Muscle of leg (tissue), 11 donors: Measurements from ENCODE around the gene SUSD1. TPM values are rescaled to one million over a fixed set of nuclear protein-coding genes. Genes with fewer than 3 reads are reported as not detected.
A peak's percentile ranks its signal among the peaks of the same experiment; 100 is the strongest.

ENCODE experiments used
- DNase-seq: peaks from one replicate; pipeline ENCODE4 v3.0.0; 2013
- H3K27ac ChIP-seq: one replicate; pipeline ENCODE4 v1.5.1; 2013; ENCODE audit warnings: mild to moderate bottlenecking, low read length, control low read depth
- H3K27me3 ChIP-seq: one replicate; pipeline ENCODE4 v1.6.1; 2013; ENCODE audit warnings: low read length; ENCODE audit not compliant: control insufficient read depth, insufficient read depth
- H3K36me3 ChIP-seq: one replicate; pipeline ENCODE4 v1.6.1; 2013; ENCODE audit warnings: low read length; ENCODE audit not compliant: control insufficient read depth, insufficient read depth
- H3K4me1 ChIP-seq: one replicate; pipeline ENCODE4 v1.6.1; 2013; ENCODE audit warnings: low read length; ENCODE audit not compliant: control insufficient read depth, insufficient read depth
- H3K4me3 ChIP-seq: one replicate; pipeline ENCODE4 v1.5.1; 2013; ENCODE audit warnings: low read length, control low read depth
- H3K9me3 ChIP-seq: replicated peaks from 2 replicates; pipeline ENCODE4 v1.6.1; 2013; ENCODE audit warnings: low read depth, low read length; ENCODE audit not compliant: control insufficient read depth
- WGBS: methylation state at CpG from one replicate; pipeline ENCODE4 v1.1.5; 2013; ENCODE audit warnings: missing lambda C conversion rate; ENCODE audit not compliant: insufficient coverage; 5-methylcytosine and 5-hydroxymethylcytosine counted together
- polyA plus RNA-seq, 8 donors: library from polyadenylated mRNA; unstranded; fragments of 120-200 nt; gene quantifications; one replicate each; pipeline versions ENCODE4 v1.2.1 to v1.2.3, GENCODE V29; 2013; ENCODE audit warnings: inconsistent platforms in 1 of 8, low replicate concordance in 1 of 8; ENCODE audit not compliant: insufficient read length in 8 of 8, insufficient read depth in 1 of 8
- total RNA-seq: library from RNA; stranded (reverse); fragments of 120-200 nt; gene quantifications from one replicate; pipeline ENCODE4 v1.2.4, GENCODE V29; 2013

SUSD1 gene
- total and polyA plus RNA-seq, 9 donors: 5.9 to 15.0 (median 7.5) TPM

- WGBS: 60% methylated on average over 1 of the region's 4 CpGs
- Histone ChIP-seq H3K9me3 (no peaks in the 10 kb centered on the region), H3K36me3 (no peaks in the 10 kb centered on the region), H3K27me3 (no peaks in the 10 kb centered on the region), H3K27ac (no peak overlapping the region), H3K4me3 (no peak overlapping the region), H3K4me1 (no peaks in the 10 kb centered on the region)
- peak; percentile 49 for DNase-seq
These were observed 70.2 kb downstream of the SUSD1 start for GRCh38 chr9:112104901-112105300.

DNA sequence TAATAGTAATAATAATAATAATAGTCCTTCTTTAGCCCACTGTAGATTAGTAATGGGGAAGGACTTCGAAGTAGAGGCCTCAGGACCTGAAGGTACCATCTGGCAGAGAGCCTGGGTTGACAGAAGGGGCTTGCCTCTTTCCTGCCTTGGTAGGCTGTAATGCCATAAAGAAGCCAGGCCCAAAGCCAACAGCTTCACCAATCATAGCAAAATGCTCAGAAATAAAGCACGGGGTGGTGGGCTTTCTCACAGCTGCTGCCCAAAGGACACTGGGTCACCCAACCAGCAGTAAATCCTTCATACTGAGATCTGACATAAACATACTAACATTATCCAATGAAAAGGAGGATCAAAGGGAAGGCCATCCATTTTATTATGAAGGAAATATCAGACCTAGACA is 70.7 kb downstream of the SUSD1 start:
- no peak overlapping the region for H3K27ac ChIP-seq
- no peaks in the 10 kb centered on the region for H3K36me3 ChIP-seq
- no peaks in the 10 kb centered on the region for H3K4me1 ChIP-seq
- H3K27me3 ChIP-seq: no peaks in the 10 kb centered on the region
- DNase-seq: no peak
- H3K4me3 ChIP-seq: no peak overlapping the region
- WGBS: no CpG with 5 or more reads among the region's 2 CpGs
- H3K9me3 ChIP-seq: no peaks in the 10 kb centered on the region

DNA sequence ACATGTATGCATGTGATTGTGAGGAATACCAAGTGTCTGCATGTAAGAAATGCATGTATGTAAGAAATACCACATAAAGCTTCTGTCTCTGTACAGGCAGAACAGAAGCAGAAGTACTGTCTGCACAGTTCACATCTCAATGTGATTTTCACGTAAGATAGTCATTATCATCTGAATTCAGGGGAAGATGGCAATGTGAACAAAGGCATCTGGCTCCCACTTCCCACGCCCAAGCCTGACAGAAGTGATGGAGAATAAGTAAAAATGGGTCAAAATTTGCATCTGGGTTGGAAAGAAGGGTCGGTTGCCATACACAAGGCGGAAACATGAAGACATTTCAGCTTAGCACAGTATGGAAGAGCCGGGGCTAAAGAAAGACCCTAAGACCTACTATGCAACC is 71.7 kb downstream of the SUSD1 start:
- Histone ChIP-seq H3K9me3 (no peaks in the 10 kb centered on the region), H3K27me3 (no peaks in the 10 kb centered on the region), H3K4me3 (no peak overlapping the region), H3K36me3 (no peaks in the 10 kb centered on the region), H3K27ac (no peak overlapping the region), H3K4me1 (no peaks in the 10 kb centered on the region)
- no peak for DNase-seq
- WGBS: 90% methylated on average over 2 of the region's 5 CpGs

DNA sequence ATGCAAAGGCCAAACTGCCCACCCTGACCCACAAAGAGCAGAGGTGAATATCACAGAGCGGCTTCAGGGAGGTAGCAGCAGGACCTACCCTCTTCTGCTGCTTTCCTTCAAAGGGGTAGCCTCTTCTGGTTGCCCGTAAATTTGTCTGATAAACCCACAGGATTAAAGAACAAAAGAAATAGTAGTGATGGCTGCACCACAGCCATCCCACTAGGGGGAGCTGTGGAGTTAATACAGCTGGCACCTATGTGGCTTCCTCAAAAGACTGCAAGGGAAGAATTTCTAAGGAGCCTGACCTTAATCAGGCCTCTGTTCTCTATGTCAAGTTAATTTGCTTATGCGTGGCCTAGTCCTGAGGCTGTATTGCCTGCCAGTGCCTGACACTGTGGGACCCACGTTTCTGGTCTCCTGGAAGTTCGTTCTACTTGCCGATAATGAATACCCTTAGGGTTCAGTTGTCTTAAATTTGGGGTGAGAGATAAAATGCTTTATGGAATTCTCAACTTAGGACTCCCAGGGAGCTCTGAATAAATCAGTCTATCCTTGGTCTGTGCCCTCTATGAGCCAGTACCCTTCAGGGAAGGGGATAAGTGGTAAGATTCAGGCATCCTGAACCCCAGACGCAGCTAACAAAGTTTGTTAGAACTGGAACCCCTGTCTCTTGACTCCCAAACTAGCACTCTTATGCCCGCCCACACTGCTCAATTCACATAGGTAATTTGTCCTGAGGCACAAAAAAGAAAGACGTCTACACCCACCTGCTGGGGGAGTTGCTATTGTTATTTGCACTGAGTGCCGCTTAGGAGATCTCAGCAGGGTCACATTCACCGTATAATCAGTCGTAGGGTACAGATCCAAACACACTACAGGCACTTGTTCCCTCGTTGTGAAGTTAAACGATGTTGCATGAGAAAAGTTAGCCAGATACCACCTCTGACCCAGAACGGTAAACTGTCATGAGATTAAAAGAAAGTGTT is 77.1 kb downstream of the SUSD1 start:
- no peak overlapping the region for H3K27ac ChIP-seq
- no peaks in the 10 kb centered on the region for H3K4me1 ChIP-seq

DNA sequence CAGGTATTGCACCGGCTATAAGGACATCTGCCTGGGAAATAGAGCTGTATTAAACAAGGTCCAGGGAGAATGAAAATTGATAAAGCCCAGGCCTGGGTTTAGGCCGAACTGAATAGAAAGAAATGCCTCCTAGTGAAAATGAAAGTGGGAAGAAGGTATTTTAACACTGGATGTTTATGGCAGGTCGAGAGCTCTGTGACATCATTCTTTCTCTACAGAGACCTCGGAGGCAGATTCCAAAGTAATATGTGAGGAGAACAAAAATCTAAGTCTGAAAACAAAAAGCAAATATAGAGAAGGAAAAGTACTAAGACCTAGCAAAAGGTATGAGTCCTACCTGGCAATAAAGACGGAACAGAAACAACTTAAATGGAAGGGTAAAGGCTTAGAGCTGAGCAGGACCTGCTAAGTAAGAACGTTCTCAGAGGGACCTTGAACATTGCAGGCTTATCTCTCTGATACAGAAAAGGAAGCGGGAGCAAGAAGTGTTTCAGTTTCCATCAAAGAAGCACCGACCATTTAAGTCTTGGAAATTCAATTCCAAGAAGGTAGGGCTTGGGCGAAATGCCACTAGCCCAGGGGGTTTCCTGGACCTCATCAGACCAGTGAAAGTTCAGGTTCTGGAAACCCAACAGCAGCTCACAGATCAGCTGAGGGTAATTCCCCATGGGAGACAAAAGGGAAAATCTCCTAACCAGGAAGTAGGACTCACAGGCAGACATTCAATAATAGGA is 80.0 kb downstream of the SUSD1 start:
- H3K4me1 ChIP-seq: no peaks in the 10 kb centered on the region
- no peak for DNase-seq
- no peak overlapping the region for H3K27ac ChIP-seq
- H3K9me3 ChIP-seq: no peaks in the 10 kb centered on the region
- no peaks in the 10 kb centered on the region for H3K27me3 ChIP-seq
- peaks cover 2% of the 10 kb centered on the region for H3K36me3 ChIP-seq
- WGBS: 91% methylated on average over 7 of the region's 9 CpGs
- H3K4me3 ChIP-seq: no peak overlapping the region

More for the DNA sequence above, 77.1 kb downstream of the SUSD1 start:
- WGBS: 43% methylated on average over 3 of the region's 15 CpGs
- no peaks in the 10 kb centered on the region for H3K9me3 ChIP-seq
- H3K27me3 ChIP-seq: no peaks in the 10 kb centered on the region
- no peak overlapping the region for H3K4me3 ChIP-seq
- peak; percentile 77 for DNase-seq
- H3K36me3 ChIP-seq: peaks cover 2% of the 10 kb centered on the region

- WGBS: no CpG with 5 or more reads among the region's 2 CpGs
- Histone ChIP-seq H3K36me3 (peaks cover 2% of the 10 kb centered on the region), H3K4me3 (no peak overlapping the region), H3K4me1 (no peaks in the 10 kb centered on the region), H3K9me3 (no peaks in the 10 kb centered on the region), H3K27ac (no peak overlapping the region), H3K27me3 (no peaks in the 10 kb centered on the region)
- no peak for DNase-seq
These were observed 80.9 kb downstream of the SUSD1 start for GRCh38 chr9:112094241-112094640.

GRCh38 chr9:112093870-112094216 is 81.3 kb downstream of the SUSD1 start:
- WGBS: no CpG with 5 or more reads among the region's 3 CpGs
- H3K36me3 ChIP-seq: peaks cover 2% of the 10 kb centered on the region
- H3K27me3 ChIP-seq: no peaks in the 10 kb centered on the region
- H3K4me1 ChIP-seq: no peaks in the 10 kb centered on the region
- DNase-seq: no peak
- H3K9me3 ChIP-seq: no peaks in the 10 kb centered on the region
- no peak overlapping the region for H3K4me3 ChIP-seq
- H3K27ac ChIP-seq: no peak overlapping the region

DNA sequence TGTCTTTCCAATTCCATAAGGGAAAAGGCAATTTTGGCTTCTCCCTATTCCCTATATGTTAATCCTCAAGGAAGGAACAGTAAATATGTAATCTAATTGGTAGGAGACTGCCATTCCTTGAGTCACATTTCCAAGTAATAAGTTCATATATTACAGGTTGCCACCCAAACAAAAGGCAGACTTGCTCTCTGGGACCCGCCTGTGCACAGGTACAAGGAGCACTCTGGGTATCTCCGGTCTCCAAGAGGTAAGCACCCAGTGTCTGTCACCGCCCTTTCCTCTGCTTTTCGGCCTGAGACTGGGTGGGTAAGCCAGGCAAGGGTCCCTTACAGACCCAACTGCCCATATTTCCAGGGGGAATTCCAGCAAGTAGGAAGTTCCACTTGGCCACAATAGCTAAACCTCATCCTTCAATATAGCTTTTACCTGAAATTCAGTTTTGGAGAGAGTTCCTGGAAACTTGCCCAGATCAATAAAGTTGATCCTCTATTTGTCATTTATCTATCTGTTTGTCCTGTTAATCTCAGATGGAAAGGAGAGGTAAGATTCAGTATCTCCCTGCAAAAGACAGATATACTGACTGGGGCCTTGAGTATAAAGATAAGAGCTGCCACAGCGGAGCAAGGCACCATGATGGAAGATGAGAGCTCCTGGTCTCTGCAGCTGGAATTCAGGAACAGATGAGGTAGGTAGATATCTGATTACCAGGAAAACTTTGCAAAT is 81.8 kb downstream of the SUSD1 start:
- no peak for DNase-seq
- Histone ChIP-seq H3K4me1 (no peaks in the 10 kb centered on the region), H3K9me3 (no peaks in the 10 kb centered on the region), H3K27ac (no peak overlapping the region), H3K36me3 (peaks cover 2% of the 10 kb centered on the region), H3K27me3 (no peaks in the 10 kb centered on the region), H3K4me3 (no peak overlapping the region)
- WGBS: 90% methylated on average over 5 of the region's 5 CpGs

DNA sequence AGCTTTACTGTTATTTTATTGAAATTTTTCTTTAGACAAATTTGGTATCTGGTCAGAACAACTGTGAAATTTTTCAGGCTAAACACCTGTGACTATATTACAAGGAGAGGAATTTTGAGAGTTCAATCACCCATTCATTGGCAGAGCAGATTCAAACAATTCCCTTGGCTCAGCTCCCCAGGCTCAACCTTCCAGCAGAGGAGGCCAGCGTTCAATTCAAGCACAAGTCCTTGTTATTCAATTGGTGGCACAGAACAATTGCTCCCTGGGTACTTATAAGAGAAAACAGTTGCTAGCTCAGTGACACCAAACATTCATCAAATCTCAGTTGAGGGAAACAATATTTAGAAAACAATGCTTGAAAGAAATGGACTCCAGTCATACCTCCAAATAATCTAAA is 83.3 kb downstream of the SUSD1 start:
- H3K4me1 ChIP-seq: no peaks in the 10 kb centered on the region
- WGBS: no CpG with 5 or more reads among the region's 1 CpG

DNA sequence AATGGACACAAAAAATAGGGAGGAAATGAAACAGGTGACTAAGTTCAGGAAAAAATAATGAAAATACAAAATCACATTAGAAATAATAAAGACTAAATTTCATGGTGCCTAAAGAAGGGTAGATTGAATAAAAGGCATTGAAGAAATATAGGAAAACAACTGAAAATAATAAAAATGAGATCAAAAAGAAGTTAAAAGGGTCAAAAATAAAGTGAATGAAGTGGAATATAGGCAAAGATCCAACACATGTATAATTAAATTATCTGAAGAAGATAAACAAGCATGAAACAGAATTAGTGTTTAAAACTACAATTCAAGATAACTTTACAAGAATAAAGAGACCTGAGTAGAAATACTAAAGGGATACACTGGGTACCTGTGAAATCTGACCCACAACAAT is 87.6 kb downstream of the SUSD1 start:
- no peaks in the 10 kb centered on the region for H3K4me1 ChIP-seq
- DNase-seq: no peak
- no peaks in the 10 kb centered on the region for H3K27me3 ChIP-seq
- no peak overlapping the region for H3K27ac ChIP-seq
- peaks cover under 1% of the 10 kb centered on the region for H3K9me3 ChIP-seq
- no peak overlapping the region for H3K4me3 ChIP-seq
- peaks cover 3% of the 10 kb centered on the region for H3K36me3 ChIP-seq

More for the DNA sequence above, 83.3 kb downstream of the SUSD1 start:
- no peak overlapping the region for H3K4me3 ChIP-seq
- DNase-seq: no peak
- H3K27me3 ChIP-seq: no peaks in the 10 kb centered on the region
- no peaks in the 10 kb centered on the region for H3K9me3 ChIP-seq
- H3K27ac ChIP-seq: no peak overlapping the region
- H3K36me3 ChIP-seq: peaks cover 2% of the 10 kb centered on the region
